Mucosa of stomach (tissue), 1 donor: Measurements from ENCODE around the gene TAS2R31.
"Not testable (repeated sequence)": the region's sequence is repeated elsewhere in the genome, so short reads cannot be mapped to it uniquely, and the experiment has no call there.

Source experiments
- H3K27me3 ChIP-seq: one replicate; pipeline ENCODE4 v1.7.0; 2013; ENCODE audit warnings: mild to moderate bottlenecking, low read length; ENCODE audit not compliant: control insufficient read depth, insufficient read depth
- H3K36me3 ChIP-seq: one replicate; pipeline ENCODE4 v1.7.0; 2013; ENCODE audit warnings: low read length; ENCODE audit not compliant: control insufficient read depth, insufficient read depth
- H3K4me1 ChIP-seq: one replicate; pipeline ENCODE4 v1.7.0; 2013; ENCODE audit warnings: mild to moderate bottlenecking, low read length; ENCODE audit not compliant: control insufficient read depth, insufficient read depth
- H3K4me3 ChIP-seq: one replicate; pipeline ENCODE4 v1.7.0; 2013; ENCODE audit warnings: low read length
- H3K9ac ChIP-seq: one replicate; pipeline ENCODE4 v1.7.0; 2013; ENCODE audit warnings: mild to moderate bottlenecking, low read length, moderate library complexity
- H3K9me3 ChIP-seq: one replicate; pipeline ENCODE4 v1.7.0; 2013; ENCODE audit warnings: mild to moderate bottlenecking, low read length, moderate library complexity; ENCODE audit not compliant: control insufficient read depth
- donor health status: Pancreatic carcinoma.

TAS2R31 gene, protein sequence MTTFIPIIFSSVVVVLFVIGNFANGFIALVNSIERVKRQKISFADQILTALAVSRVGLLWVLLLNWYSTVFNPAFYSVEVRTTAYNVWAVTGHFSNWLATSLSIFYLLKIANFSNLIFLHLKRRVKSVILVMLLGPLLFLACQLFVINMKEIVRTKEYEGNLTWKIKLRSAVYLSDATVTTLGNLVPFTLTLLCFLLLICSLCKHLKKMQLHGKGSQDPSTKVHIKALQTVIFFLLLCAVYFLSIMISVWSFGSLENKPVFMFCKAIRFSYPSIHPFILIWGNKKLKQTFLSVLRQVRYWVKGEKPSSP

DNA sequence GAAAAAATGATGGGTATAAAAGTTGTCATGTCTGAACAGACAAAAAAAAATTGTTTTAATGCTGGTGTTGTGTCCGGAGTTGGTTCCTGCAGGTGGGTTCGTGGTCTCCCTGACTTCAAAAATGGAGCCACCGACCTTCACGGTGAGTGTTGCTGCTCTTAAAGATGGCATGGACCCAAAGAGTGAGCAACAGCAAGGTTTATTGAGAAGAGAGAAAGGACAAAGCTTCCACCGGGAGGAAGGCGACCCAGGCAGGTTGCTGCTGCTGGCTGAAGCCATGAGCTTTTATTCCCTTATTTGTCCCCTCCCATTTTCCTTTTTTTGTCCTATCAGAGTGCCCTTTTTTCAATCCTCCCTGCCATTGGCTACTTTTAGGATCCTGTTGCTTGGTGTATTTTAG, at the start of gene TAS2R31:
TSS of gene TAS2R31 (minus strand) at position 101 of the 400 bp plus-strand sequence. CDS start at position 29, 72 bp downstream.
- no peaks in the 10 kb centered on the region for H3K4me1 ChIP-seq
- no peaks in the 10 kb centered on the region for H3K9me3 ChIP-seq
- H3K36me3 ChIP-seq: no peaks in the 10 kb centered on the region
- no peak within 1 kb of the TSS for H3K9ac ChIP-seq
- H3K4me3 ChIP-seq: no peak within 1 kb of the TSS
- H3K27me3 ChIP-seq: no peaks in the 10 kb centered on the region

DNA sequence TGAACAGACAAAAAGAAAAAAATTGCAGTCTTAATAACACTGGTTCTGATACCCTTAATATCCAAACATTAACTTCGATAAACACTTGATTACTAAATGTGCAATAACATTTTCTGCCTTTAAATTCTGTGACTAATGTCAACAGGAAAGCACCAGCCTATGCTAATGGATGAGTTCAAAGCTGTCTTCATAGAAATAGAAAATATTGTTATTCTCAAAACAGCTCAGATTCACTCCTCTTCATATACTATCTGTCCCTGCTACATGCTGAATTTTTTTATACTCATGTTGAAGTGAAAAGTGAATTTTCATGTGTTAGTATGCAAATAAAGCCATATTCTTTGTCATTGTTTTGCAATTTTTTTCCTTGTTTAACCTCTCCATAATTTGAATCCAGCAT, 47.0 kb upstream of the TAS2R31 start:
- Histone ChIP-seq H3K4me1 (no peaks in the 10 kb centered on the region), H3K9ac (no peak overlapping the region), H3K36me3 (no peaks in the 10 kb centered on the region), H3K9me3 (no peaks in the 10 kb centered on the region), H3K27me3 (no peaks in the 10 kb centered on the region), H3K4me3 (no peak overlapping the region)

DNA sequence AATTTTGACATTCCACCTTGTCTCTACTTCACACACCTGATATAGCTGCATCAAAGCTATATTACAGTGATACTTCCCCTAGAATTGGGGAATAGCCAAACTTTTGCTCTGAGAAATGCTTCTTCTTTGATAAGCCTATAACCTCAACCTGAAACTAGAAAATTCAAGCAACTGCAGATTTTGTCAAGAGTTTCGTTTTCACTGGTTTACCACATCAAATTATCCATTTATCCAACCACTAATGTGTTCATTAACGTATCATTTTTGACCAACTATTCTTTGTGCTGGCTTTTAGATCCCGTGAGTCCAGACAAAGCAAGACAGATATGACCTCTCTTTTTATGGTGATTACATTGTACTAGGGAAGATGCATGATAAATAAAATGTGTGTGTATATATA, 44.4 kb upstream of the TAS2R31 start:
- no peaks in the 10 kb centered on the region for H3K36me3 ChIP-seq
- no peak overlapping the region for H3K9ac ChIP-seq
- no peaks in the 10 kb centered on the region for H3K27me3 ChIP-seq
- no peak overlapping the region for H3K4me3 ChIP-seq
- no peaks in the 10 kb centered on the region for H3K4me1 ChIP-seq
- no peaks in the 10 kb centered on the region for H3K9me3 ChIP-seq

DNA sequence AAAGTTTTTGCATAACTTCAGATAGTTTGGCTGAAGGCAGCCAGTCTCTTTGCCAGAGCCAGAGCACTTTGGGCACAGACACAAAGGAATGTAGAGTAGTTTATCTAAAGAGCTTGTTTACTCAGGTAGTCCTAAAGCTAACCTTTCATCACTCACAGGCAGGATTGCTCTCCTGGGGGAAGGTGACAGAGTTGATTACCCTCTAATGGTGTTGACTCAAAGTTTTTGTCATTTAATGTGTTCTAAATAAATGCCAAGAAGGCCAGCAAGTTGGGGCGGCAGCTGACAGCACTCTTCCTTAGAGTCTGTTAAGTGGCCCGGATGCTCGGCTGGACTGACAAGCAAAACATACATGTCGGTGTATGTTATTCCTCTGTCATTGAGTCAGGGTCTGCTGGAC, 40.2 kb upstream of the TAS2R31 start:
- Histone ChIP-seq H3K27me3 (no peaks in the 10 kb centered on the region), H3K4me3 (no peak overlapping the region), H3K9ac (no peak overlapping the region), H3K36me3 (no peaks in the 10 kb centered on the region), H3K9me3 (no peaks in the 10 kb centered on the region), H3K4me1 (no peaks in the 10 kb centered on the region)

DNA sequence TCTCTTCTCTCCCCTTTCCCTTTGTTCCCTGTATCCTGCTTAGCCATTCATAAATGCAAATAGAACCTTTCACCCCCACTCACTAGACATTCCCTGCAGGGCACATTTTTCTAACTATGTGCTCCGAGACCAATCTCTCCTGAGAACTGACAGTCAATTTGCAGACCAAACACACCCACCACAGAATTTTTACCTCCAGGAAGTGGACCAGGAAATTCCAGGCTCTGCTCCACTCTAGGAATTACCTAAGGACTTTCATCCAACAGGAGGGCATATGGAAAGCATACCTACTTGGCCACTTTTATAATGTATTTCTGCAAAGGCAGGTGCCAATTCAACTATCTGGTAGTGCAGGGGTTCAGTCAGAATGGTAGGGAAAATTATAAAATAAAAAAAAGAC, 39.8 kb upstream of the TAS2R31 start:
- Histone ChIP-seq H3K9me3 (no peaks in the 10 kb centered on the region), H3K27me3 (no peaks in the 10 kb centered on the region), H3K9ac (no peak overlapping the region)

DNA sequence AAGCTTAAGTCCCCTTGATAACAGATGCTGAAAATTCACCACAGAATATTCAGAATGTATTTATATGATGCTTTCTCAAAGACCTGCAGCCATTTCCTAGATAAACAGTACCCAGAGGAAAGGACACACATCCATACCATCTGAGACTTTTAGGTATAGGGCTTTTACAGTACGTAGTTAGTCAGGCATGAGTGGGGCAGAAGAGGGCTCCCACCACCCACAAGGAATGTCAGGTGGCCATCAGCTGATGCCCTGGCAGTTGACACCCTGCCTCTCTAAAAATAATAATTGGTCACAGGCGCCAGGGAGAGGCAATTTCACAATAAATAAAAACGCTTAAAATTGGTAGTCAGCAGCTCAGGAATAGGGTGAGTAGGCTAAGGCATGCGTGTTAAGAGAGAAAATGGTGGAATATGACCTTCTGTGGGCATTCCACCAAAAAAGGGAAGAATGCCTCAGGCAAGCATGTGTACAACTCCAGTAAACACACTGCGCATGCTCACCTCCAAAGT, 38.7 kb upstream of the TAS2R31 start:
- Histone ChIP-seq H3K4me1 (no peaks in the 10 kb centered on the region), H3K4me3 (no peak overlapping the region), H3K9me3 (no peaks in the 10 kb centered on the region), H3K9ac (no peak overlapping the region), H3K27me3 (no peaks in the 10 kb centered on the region), H3K36me3 (no peaks in the 10 kb centered on the region)

More for the DNA sequence above, 39.8 kb upstream of the TAS2R31 start:
- no peak overlapping the region for H3K4me3 ChIP-seq
- H3K4me1 ChIP-seq: no peaks in the 10 kb centered on the region
- H3K36me3 ChIP-seq: no peaks in the 10 kb centered on the region

DNA sequence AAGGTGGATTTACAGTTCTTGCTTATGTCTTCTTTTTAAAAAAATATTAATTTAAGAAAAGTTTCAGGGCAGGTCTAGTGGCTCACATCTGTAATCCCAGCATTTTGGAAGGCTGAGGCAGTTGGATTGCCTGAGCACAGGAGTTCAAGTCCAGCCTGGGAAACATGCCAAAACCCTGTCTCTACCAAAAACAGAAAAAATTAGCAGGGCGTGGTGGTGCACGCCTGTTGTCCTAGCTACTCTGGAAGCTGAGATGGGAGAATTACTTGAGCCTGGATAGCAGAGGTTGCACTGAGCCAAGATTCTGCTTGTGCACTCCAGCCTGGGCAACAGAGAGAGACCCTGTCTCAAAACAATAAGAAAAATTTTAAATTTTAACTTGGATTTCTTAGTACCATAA, 36.3 kb upstream of the TAS2R31 start:
- no peaks in the 10 kb centered on the region for H3K4me1 ChIP-seq
- no peaks in the 10 kb centered on the region for H3K27me3 ChIP-seq
- no peak overlapping the region for H3K9ac ChIP-seq
- H3K36me3 ChIP-seq: no peaks in the 10 kb centered on the region
- no peaks in the 10 kb centered on the region for H3K9me3 ChIP-seq
- no peak overlapping the region for H3K4me3 ChIP-seq

DNA sequence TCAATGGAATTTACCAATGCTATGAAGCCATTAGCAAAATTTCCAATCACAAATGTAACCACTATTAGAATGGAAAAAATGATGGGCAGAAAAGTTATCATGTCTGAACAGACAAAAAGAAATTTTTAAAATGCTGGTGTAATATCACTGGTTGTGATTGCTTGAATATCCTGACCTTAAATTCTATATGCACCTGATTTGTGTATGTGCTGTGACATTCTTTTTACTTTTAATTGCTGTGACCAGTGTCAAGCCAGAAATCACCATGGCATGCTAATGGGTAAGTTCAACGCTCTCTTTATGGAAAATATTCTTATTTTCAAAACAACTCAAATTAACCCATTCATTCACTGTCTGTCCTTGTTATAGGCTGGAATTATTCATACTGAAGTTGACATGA, 31.0 kb upstream of the TAS2R31 start, which contains the start of gene TAS2R46:
TSS of gene TAS2R46 (minus strand) at position 101 of the 400 bp plus-strand sequence. CDS start at position 101, 0 bp downstream.
- not testable (repeated sequence) for H3K4me3 ChIP-seq, H3K27me3 ChIP-seq, H3K9ac ChIP-seq, H3K9me3 ChIP-seq, H3K36me3 ChIP-seq, H3K4me1 ChIP-seq

DNA sequence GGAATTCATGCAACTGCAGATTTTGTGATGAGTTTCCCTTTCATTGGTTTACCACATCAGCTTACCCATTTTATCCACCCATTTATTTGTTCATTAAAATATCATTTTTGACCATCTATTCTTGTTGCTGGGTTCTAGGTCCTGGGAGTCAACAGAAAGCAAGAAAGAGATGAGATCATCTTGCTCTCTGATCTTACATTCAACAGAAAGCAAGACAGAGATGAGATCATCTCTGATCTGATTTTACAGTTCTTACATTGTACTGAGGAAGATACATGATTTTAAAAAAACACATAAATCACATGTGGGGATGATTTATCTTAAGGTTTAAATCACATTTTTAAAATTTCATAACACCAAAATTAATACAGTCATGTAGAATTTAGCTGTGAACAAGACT, 28.6 kb upstream of the TAS2R31 start:
- Histone ChIP-seq H3K27me3 (no peaks in the 10 kb centered on the region), H3K36me3 (no peaks in the 10 kb centered on the region), H3K9ac (no peak overlapping the region), H3K9me3 (no peaks in the 10 kb centered on the region), H3K4me1 (no peaks in the 10 kb centered on the region), H3K4me3 (no peak overlapping the region)

DNA sequence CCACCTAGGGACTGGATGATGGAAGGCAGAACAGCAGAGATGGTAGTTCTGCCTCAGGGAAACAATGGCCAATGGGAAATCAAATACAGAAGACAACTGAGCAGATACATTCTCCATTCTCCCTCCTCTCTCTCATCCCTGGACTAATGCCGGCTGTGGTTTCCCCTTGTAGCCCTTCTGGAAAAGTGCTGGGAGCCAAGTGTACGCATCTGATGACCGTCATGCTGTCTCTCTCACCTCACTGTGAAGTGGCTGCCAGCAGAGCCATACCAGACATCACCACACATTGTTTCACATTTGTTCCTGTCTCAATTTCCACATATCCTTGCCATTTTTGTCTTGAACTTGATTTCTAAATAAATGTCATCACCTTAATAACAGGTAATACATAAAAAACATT, 27.8 kb upstream of the TAS2R31 start:
- H3K9me3 ChIP-seq: no peaks in the 10 kb centered on the region
- H3K4me3 ChIP-seq: no peak overlapping the region
- no peaks in the 10 kb centered on the region for H3K27me3 ChIP-seq
- no peaks in the 10 kb centered on the region for H3K4me1 ChIP-seq
- no peak overlapping the region for H3K9ac ChIP-seq
- H3K36me3 ChIP-seq: no peaks in the 10 kb centered on the region

DNA sequence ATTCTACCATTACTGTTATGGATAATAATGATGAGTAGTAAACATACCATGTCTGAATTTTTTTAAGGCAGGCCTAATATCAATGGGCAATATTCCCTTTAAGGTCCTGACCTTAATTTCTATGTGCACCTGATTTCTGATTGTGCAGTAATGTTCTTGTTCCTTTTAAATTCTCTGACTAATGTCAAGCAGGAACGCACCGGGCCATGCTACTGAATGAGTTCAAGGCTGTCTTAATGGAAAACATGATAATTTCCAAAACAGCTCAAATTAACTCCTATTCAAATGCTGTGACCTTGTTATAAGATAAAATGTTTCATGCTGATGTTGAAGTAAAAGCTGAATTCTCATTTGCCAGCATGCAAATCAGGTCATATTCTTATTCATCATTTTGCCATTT, 24.1 kb upstream of the TAS2R31 start:
- no peaks in the 10 kb centered on the region for H3K36me3 ChIP-seq
- no peaks in the 10 kb centered on the region for H3K9me3 ChIP-seq
- no peak overlapping the region for H3K4me3 ChIP-seq
- no peaks in the 10 kb centered on the region for H3K4me1 ChIP-seq
- H3K9ac ChIP-seq: no peak overlapping the region
- H3K27me3 ChIP-seq: no peaks in the 10 kb centered on the region

DNA sequence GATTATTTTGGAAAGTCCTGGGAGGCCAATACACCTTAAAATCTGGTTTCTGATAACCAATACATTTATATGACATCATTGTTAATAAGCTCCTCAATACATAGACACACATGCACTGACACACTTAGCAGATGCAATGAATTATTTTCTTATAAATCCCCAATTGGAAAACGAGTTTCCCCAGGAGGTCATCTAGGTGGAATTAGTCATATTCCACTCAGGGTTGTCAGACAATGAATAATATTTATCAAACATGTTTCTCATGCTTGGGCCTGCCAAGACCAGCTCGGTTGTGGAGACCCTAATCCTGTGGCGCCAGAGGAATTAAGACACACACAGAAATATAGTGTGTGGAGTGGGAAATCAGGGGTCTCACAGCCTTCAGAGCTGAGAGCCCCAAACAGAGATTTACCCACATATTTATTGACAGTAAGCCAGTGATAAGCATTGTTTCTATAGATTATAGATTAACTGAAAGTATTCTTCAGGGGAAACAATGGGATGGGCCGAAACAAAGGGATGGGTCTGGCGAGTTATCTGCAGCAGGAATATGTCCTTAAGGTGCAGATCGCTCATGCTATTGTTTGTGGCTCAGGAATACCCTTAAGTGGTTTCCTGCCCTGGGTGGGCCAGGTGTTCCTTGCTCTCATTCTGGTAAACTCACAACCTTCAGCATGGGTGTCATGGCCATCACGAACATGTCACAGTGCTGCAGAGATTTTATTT, 18.8 kb upstream of the TAS2R31 start:
- not testable (repeated sequence) for H3K9ac ChIP-seq, H3K9me3 ChIP-seq, H3K4me1 ChIP-seq, H3K4me3 ChIP-seq, H3K36me3 ChIP-seq, H3K27me3 ChIP-seq
